SH-SY5Y (cell line): ENCODE data around the gene CTCFL.

ENCODE experiments used
- GATA2 ChIP-seq: IDR thresholded peaks from 2 replicates; pipeline ENCODE4 v1.6.1; 2011; ENCODE audit warnings: mild to moderate bottlenecking, low read depth, low read length
- GATA3 ChIP-seq: IDR thresholded peaks from 2 replicates; pipeline ENCODE4 v1.6.1; 2011; ENCODE audit warnings: low read depth, mild to moderate bottlenecking, low read length, moderate library complexity

DNA sequence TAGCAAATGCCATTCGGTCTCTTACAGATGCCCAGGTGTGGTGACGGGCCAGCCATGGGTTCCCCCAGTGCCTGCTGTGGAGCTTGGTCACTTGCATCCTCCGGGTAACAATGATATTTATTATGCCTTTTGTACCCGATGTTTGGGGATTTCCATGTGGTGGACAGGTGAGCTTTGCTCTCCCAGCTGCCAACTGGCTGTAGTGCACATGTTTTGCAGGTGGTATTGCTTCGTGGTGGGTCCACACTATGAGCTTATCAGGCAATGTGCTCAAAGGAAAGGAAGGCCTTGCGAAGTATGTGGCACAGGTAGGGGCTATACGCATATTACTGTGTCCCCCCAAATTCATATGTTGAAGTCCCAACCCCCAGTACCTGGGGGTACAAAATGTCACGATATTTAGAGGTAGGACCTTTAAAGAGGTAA lies 4.2 kb upstream of the CTCFL start:
- TF ChIP-seq GATA2: no peak
- TF ChIP-seq GATA3: no peak
